ENCODE measurements around the gene PPFIA1.

- no peak for TF ChIP-seq CTCF (conservative IDR thresholded peaks at IDR 0.05)
- TF ChIP-seq ZFX (IDR thresholded peaks at IDR 0.05) = no peak
These were observed 108.1 kb downstream of the PPFIA1 start for GRCh38 chr11:70378506-70379134.

Measured in C4-2B (cell line).